Measurements from ENCODE around the gene ITPK1.
"Not testable (repeated sequence)": the region's sequence is repeated elsewhere in the genome, so short reads cannot be mapped to it uniquely, and the experiment has no call there.

Gene ITPK1

DNA sequence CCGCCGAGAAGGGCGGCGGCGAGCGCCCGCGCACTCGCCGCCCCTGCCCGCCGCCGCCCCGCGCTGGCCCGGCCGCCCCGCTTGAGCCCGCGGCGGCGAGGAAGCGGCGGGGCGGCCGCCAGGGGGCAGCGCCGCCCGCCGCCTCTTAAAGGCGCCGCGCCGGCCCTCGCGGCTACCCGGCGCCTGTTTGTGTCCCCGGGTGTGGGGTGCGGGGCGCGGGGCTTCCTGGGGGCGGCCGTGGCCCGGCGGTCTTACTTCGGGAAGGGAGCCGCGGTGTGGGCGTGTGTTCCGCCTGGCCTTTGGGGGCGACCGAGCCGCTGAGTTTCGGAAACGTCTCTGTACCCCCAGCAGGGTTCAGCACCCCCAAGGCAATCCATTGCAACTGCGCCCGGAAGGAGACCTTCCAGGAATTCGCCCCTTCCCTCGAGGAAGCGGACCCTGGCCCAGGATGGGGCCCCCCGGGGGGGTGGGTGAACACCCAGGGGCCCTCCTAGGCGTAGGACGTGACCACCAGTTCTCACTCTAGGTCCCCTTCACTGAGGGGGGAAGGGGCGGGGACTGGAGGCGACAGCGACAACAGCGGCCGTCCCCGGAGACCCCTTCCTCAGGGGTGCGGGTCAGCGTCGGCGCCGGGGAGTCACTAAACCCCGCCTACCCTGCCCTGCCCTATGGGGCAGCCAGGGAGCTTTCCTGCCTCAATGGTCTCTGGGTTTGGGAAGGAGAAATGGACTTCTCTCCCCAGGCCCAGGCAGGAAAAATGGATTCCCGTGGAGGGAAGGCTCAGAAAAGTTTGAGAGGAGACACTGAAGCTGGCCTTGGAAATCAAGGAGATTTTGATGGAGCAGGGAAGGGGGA is at the start of gene ITPK1:
TSS of gene ITPK1 (minus strand) at position 105 of the 855 bp plus-strand sequence. CDS start 762 bp downstream, outside the sequence.
- peak; percentile 58 for DNase-seq

DNA sequence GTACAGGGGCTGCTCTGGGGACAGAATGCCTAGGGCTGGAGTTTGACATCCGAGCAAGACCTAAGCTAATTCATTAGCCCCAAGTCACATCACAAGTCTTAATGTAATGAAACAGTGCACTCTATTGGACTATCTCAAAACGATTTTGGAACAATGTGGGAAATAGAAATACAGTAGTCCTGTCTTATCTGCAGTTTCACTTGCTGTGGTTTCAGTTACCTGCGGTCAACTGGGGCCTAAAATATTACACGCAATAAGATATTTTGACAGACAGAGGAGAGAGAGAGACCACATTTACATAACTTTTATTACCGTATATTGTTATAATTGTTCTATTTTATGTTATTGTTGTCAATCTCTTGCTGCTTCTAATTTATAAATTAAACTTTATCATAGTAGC is 47.8 kb upstream of the ITPK1 start:
- no peak for DNase-seq

DNA sequence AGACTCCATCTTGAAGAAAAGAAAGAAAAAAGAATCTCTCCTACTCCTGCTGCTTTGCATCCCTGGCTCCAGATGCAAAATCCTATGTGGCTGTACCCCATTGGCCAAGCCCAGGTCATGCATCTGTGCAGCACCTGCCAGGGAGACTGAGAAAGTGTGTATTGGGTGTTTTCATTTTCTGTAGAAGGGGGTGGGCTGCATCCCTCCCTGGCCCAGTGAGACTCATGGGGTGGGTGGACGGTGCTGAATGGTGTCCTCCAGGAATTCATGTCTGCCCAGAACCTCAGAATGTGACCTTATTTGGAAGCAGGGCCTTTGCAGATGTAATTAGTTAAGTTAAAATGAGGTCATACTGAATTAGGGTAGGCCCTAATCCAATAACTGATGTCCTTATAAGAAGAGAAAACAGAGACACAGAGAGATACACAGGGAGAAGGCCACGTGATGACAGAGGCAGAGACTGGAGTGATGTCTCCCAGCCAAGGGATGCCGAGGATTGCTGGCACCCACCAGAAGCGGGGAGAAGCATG is 45.8 kb upstream of the ITPK1 start:
- DNase-seq = no peak

DNA sequence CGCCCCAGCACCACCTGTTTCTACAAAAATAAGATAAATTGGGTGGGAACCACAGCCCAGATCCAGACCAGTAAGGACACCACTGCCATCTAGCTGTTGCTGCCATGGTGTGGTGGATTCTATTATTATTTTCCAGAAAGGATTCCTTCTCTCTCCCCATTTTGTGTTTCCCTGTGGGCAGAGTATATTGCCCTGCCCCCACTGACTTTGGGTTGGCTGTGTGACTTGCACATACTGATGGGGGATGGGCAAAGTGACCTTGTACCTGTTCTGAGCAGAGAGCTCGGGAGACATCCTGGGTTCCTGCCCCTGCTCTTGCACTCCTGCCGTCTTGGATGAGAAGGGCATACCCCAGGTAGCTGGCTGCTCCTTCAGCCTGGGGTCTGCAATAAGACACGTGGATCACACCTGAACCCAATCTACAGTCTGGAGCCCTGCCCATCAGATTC is 44.7 kb upstream of the ITPK1 start:
- peak; percentile 10 for DNase-seq

DNA sequence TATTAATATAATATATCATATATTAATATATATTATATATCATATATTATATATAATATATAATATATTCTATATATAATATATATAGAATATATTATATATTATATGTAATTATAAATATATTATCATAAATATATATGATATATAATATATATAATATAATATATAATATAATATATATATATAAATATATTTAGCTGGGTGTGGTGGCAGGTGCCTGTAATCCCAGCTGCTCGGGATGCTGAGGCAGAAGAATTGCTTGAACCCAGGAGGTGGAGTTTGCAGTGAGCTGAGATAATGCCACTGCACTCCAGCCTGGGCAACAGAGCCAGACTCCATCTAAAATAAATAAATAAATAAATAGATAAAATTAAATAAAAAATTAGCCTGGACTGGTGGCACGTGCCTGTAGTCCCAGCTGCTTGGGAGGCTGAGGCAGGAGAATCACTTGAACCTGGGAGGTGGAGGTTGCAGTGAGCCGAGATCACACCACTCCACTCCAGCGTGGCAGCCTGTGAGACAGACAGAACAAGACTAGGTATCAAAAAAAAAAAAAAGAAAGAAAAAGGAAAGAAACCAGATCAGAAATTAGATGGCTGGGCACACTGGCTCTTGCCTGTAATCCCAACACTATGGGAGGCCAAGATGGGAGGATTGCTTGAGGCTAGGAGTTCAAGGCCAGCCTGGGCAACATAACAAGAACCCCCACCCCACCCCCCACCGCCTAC is 44.1 kb upstream of the ITPK1 start:
- not testable (repeated sequence) for DNase-seq

DNA sequence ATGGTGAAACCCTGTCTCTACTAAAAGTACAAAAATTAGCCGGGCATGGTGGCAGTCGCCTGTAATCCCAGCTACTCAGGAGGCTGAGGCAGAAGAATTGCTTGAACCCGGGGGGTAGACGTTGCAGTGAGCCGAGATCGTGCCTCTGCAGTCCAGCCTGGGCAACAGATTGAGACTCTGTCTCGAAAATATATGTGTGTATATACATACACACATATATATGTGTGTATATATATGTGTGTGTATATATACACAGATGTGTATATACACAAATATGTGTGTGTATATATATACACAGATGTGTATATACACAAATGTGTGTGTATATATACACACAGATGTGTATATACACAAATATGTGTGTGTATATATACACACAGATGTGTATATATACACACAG is 42.6 kb upstream of the ITPK1 start:
- DNase-seq = not testable (repeated sequence)

DNA sequence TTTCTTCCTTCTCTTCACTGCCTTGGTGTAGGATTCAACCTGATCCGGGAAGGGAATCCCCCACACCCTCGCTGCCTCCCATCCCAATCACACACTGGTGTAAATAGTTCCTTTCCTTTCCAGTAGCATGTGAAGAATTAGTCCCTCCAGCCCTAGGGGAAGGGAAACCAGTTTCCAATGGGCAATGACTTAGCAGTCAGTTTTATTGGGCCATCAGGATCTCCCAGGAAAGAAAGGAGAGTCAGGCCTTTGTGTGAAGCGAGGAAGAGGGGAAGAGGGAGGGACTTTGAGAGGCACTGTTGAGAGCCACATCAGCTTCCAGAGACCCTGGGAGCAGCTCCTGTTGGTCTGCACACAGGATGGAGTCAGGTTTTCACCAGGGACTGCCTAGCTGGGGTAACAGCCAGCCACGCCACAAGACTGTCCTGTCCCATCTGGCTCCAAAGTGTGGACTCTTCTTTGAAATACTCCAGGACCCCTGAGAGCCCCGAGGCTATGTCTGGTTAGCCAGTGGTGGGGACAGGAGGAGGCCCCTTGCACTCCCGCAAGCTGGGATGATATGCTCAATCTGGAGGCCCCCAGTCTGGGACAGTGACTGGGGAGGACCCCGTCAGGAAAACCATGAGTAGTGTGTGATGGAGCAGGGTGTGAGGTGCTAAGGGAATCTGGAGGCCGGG is 41.1 kb upstream of the ITPK1 start:
- DNase-seq = no peak

DNA sequence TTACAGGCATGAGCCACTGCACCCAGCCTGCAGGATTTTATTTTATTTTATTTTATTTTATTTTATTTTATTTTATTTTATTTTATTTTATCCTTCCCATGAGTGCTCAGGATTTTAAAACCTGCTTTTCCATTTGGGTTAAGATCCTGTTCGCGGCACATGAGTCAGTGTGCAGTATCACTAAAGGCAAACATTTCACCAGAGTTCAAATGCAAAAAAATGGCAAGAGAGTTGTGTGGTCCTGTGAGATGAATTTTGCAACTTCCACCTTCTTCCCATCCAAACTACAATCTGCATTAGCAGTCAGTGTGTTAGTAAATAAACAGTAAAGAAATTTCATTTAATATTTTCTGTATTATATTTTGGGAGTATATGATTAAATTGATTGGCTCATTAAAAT is 39.9 kb upstream of the ITPK1 start:
- DNase-seq = no peak

DNA sequence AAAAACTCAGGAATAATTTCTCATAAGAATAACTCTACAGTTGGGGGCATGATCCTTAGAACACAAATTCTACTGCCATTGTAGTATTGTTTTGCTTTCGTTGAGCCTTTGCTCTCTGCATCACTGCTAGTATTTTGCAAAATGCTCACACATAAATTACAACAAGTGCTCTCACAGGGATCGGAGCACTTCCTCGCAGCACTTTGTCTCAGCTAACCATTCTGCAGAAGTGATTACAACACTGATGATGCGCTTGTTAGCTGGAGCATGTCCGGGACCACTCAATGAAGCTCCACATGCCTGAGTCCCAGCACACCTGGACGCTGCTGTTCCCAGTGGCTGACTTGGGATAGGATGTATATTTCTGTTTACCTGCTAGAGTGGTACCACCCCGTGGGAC is 37.4 kb upstream of the ITPK1 start:
- DNase-seq = no peak

DNA sequence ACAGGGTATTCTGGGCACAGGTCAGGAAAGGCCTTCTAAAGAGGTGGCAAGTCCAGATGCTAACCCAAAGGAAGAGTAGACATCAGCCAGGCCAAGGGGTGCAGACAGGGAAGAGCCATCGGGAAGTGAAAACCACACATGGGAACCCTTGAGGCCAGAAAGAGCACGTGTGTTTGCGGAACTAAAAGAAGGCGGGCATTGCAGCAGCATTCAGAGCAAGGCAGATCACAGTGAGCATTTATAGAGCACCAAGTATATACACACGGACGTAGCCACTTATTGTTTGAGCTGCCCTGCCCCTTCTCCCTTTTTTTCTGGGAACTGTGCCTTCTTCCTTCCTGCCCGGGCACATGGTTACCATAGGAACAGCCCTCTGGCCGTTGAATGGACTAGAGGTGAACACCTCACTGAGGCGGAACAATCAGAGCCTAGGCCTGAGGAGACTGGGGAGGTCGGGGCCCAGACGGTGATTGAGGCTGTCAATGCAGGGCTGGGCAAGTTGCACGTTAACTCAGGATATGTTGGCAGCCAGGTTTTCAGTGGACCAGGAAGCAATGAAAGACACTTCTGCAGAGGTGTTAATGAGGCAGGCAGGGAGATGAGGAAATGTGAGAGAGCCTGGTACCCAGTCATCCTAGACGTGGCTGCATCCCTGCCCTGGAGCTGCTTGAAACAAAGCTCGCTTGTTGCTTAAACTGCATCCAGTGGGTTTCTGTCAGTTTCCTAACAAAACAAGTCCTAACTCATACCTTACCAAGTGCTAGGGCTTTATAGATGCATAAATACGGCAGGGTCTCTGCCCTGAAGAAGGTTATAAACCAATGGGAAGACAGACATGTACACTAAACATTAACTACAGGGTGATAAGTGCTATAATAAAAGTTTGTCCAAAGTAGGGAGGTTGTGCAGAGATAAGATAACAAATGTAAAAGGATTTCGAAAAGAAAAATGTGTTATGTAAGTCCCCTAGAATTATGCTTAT is 34.8 kb upstream of the ITPK1 start:
- DNase-seq = no peak

DNA sequence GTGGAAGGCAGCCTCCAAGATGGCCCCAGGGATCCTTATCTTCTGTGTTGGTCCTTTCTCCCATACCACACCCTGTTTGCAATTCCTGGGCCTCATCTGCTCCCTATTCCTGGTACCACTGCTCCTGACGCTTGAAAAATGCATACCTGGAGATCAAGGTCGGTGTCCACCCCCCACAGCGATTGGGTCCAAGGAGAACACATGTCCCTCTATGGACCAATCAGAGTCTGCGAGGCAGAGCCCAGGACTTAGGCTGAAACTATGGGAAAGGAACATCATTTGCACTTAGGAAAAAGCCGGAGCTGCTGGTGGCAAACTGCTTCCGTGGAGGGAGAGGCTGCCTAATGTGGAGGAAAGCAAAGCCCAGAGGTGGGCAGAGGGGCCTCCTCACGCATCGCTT is 33.3 kb upstream of the ITPK1 start:
- DNase-seq = no peak

DNA sequence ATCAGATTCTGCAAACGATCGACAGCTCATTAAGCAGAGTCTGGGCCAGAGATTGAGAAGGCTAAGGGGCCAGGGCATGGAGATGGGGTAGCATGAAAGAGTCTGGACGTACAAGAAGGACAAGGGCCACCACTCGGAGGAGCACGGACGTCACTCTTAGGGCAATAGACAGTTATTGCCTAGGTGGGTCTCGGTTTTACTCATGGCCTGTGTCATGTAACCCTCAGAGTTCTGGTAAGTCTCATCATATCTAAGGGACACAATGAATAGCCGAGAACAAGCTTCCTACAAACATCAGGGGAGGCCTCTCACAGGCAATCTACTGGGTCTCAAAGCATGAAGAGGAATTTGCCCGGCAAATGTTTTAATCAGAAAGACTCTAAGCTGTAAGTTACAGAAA is 30.4 kb upstream of the ITPK1 start:
- DNase-seq = no peak

DNA sequence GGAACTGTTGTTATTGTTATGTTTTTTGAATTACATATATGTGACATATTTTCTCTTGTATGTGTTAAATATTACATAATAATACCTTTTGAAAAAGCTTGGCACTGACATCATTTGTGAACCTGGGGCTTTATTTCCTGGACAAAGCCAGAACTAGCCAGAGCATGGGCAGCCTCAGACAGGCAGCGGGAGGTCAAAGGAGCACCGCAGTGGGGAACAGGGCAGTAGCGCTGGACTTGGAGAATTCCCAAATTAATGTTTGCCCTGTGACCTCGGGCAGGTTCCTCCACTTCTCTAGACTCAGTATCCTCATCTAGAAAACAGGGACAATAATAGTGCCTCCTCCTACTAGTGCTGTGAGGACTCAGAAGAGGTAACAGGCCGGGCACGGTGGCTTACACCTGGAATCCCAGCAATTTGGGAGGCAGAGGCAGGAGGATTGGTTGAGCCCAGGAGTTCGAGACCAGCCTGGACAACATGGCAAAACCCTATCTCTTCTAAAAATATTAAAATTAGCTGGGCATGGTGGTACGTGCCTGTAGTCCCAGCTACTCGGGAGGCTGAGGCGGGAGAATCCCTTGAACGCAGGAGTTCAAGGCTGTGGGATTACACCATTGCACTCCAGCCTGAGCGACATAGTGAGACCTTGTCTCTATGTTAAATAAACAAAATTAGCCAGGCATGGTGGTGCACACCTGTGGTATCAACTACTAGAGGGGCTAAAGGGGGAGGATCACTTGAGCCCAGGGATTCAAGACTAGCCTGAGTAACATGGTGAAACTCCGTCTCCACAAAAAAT is 27.3 kb upstream of the ITPK1 start:
- DNase-seq = no peak

DNA sequence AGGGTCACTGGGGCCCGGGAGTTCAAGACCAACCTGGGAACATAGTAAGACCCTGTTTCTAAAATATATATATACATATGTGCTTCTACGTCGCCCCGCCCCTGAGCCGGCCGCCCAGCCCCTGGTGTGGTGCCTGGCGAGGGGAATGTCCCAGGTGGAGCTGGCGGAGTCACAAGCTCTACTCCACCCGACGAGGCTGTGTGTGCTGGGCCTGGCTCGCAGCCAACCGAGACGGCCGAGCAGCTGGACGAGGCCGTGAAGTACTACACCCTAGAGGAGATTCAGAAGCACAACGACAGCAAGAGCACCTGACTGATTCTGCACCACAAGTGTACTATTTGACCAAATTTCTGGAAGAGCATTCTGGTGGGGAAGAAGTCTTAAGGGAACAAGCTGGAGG is 22.1 kb upstream of the ITPK1 start:
- DNase-seq = peak; percentile 70

DNA sequence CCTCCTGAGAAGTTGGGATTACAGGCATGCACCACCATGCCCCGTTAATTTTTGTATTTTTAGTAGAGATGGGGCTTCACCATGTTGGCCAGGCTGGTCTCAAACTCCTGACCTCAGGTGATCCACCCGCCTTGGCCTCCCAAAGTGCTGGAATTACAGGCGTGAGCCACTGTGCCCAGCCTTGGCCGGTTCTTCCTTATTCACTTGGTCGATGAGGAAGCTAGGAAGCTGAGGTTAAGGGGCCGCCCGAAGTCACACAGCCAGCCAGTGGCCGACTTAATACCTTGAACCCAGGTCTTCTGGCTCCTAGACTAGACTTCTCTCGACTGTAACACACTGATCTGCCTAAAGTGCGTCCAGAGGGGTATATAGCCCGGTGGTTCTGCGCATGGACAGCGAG is 20.8 kb upstream of the ITPK1 start:
- not testable (repeated sequence) for DNase-seq

DNA sequence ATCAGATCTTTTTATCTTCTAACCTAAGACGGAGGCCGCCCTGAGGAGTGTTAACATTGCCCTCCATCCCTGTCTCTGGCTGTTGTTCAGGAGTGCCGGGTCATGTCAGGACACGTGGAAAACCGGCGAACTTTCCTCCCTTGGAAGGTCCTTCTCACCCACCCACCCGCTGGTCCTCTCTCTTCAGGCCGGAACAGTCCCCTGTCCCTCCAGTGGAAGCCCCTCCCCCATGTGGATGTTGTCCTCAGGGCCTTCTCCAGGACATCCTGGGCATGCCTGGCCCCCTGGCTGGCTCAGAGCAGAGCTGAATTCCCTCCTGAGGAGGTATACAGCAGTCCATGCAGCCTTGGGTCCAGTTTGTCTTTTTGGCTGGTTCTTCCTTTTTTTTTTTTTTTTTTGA is 20.3 kb upstream of the ITPK1 start:
- DNase-seq = no peak

DNA sequence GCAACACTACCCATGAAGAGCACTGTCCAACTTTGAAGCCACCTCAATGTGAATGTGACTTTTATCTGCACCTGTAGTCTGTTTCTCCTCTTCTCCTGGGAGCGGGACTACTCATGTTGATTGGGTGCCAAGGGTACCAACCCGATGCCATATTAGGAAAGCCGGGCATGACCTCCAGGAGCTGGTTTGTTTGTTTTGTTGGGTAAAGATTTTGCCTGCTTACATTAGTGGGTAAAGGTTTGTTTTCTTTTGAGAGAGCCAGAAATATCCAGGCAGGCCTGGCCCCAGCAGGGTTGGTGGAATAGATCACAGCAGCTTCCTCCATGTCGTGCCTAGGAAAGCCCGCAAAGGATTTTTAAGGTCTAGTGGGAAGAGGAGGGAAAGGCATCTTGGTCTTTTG is 19.7 kb upstream of the ITPK1 start:
- DNase-seq = no peak

DNA sequence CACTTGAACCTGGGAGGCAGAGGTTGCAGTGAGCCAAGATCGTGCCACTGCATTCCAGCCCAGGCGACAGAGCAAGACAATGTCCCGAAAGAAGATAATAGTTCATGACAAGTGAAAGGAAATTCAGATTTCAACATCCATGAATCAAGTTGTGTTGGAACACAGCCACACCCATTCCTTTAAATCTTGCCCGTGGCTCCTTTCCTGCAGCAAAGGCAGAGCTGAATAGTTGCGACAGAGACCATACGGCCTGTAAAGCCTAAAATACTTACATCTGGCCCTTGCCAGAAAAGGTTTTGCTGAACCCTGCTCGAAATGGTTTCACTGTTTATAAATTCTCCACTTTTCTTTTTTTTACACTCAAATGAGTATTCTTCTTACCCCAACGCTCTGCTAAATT is 17.7 kb upstream of the ITPK1 start:
- DNase-seq = no peak

DNA sequence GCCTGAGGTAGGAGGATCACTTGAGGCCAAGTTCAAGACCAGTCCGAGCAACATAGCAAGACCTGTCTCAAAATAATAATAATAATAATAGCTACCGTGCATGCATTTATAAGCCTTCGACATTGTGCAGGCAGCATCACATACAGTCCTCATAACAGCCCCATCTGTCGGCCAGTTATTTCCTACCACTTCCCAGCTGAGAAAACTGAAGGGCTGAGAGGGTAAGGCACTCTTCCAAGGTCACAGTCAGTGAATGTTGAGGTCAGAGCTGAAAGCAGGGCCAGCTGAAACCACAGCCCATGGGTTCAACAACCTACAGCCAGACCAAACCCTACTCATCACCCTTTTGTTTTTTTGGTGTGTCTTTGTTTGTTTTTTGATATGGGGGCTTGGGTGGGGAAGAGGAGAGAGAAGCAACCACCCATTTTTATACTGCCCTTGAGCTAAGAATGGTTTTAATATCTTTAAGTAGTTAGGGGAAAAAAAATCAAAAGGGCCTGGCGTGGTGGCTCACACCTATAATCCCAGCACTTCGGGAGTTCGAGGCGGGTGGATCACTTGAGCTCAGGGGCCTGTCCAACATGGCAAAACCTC is 16.8 kb upstream of the ITPK1 start:
- peak; percentile 64 for DNase-seq

DNA sequence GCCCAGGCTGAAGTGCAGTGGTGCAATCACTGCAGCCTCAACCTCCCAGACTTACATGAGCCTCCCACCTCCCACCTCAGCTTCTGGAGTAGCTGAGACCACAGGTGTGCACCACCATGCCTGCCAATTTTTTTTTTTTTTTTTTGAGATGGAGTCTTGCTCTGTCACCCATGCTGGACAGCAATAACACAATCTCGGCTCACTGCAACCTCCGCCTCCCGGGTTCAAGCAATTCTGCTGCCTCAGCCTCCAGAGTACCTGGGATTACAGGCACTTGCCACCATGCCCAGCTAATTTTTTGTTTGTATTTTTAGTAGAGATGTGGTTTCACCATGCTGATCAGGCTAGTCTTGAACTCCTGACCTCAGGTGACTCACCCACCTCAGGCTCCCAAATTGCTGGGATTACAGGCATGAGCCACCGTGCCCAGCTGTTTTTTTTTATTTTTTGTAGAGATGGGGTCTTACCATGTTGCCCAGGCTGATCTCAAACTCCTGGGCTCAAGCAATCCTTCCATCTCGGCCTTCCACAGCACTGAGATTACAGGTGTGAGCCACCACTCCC is 15.6 kb upstream of the ITPK1 start:
- DNase-seq = not testable (repeated sequence)

All from NCI-H1092 treated with DMSO at 0.1 percent for 48 hours (cell line).